OCI-LY1 (cell line): ENCODE measurements around the gene AFF2.

Experiments
- EZH2 ChIP-seq: fragments of 200-600 bp; sonication (generic), shearing (Covaris generic); IDR thresholded peaks from 2 replicates; pipeline ENCODE4 v1.8.0; 2017; ENCODE audit warnings: borderline replicate concordance, mixed run types, mild to moderate bottlenecking, antibody characterized with exemption, low read length, moderate library complexity, mixed read lengths
- TF ChIP-seq, protein P1 (sequence below): fragments of 200-600 bp; sonication (generic), shearing (Covaris generic); IDR thresholded peaks from 2 replicates; pipeline ENCODE4 v1.5.1; 2017; ENCODE audit warnings: mild to moderate bottlenecking, antibody characterized with exemption, low read length, moderate library complexity, mixed read lengths

DNA sequence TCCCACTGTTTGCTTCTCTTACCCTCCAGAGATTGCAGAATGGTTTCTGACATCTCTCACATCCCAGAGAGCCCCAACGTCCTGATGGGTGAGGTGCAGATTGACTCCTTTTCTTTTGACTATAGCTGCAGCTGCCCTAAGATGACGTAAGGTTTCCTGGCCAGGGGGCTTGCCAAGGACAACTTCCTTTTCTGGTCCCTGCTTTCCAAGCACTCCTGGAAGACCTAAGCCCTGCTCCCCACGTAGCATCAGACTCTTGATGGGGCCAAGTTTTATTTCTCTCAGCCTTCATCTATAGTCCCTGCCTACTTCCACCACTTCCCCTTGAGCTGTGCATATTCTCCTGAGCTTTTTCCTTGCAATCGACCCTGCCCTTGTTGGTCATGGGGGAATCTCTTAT is 507.0 kb downstream of the AFF2 start:
- TF ChIP-seq, protein P1, sequence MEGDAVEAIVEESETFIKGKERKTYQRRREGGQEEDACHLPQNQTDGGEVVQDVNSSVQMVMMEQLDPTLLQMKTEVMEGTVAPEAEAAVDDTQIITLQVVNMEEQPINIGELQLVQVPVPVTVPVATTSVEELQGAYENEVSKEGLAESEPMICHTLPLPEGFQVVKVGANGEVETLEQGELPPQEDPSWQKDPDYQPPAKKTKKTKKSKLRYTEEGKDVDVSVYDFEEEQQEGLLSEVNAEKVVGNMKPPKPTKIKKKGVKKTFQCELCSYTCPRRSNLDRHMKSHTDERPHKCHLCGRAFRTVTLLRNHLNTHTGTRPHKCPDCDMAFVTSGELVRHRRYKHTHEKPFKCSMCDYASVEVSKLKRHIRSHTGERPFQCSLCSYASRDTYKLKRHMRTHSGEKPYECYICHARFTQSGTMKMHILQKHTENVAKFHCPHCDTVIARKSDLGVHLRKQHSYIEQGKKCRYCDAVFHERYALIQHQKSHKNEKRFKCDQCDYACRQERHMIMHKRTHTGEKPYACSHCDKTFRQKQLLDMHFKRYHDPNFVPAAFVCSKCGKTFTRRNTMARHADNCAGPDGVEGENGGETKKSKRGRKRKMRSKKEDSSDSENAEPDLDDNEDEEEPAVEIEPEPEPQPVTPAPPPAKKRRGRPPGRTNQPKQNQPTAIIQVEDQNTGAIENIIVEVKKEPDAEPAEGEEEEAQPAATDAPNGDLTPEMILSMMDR = no peak
- TF ChIP-seq EZH2 = no peak
